MM.1S (cell line): ENCODE results near the gene HSD11B1L.

Source experiments
- CTCF ChIP-seq: fragments of 300-600 bp; sonication (generic); IDR thresholded peaks from 2 replicates; pipeline ENCODE4 v1.5.1; 2016; ENCODE audit warnings: antibody characterized with exemption, low read length, mixed read lengths
- EZH2 ChIP-seq: fragments of 300-600 bp; sonication (generic); optimal IDR thresholded peaks from 2 replicates; pipeline ENCODE3; 2017; ENCODE audit warnings: low read depth, mild to moderate bottlenecking, antibody characterized with exemption, low read length, mixed read lengths
- EZH2phosphoT487 ChIP-seq: fragments of 300-600 bp; sonication (generic); IDR thresholded peaks from 2 replicates; pipeline ENCODE4 v1.6.1; 2018; ENCODE audit warnings: antibody characterized with exemption, low read length

DNA sequence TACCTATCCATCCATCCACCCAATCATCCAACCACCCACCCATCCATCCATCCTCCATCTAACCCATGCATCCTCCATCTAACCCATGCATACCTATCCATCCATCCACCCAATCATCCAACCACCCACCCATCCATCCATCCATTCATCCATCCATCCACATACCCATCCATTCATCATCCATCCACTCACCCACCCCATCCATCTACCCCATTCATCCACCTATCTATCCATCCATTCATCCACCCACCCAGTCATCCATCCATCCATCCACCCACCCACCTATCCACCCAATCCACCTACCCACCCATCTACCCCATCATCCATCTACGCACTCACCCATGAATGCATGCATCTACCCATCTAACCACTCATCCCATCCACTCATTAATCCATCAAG is 7.1 kb upstream of the HSD11B1L start:
- TF ChIP-seq CTCF (no peak), EZH2 (no peak), EZH2phosphoT487 (no peak)
